T follicular helper cell (primary cell): ENCODE measurements around the gene CSNK1D.
A peak's percentile ranks its signal among the peaks of the same experiment; 100 is the strongest.

ENCODE experiments used
- DNase-seq: peaks from one replicate; pipeline ENCODE4 v3.0.0-alpha.2; 2020; ENCODE audit warnings: low read depth
- total RNA-seq, 2 experiments: gene quantifications; one replicate each; lab custom pipeline; 2026; lab: John Stamatoyannopoulos, UW

The CSNK1D gene
- total RNA-seq = 103 to 122 reads per million in 2 experiments

- DNase-seq = peak; percentile 88
Measured at GRCh38 chr17:82273327-82274133, at the start of gene CSNK1D. CSNK1D (minus strand) TSS chr17:82273700; CDS start chr17:82273381, 319 bp downstream.

GRCh38 chr17:82322526-82323453 is 49.3 kb upstream of the CSNK1D start:
- DNase-seq = no peak

- no peak for DNase-seq
Measured at GRCh38 chr17:82321947-82322466, 48.5 kb upstream of the CSNK1D start.

DNA sequence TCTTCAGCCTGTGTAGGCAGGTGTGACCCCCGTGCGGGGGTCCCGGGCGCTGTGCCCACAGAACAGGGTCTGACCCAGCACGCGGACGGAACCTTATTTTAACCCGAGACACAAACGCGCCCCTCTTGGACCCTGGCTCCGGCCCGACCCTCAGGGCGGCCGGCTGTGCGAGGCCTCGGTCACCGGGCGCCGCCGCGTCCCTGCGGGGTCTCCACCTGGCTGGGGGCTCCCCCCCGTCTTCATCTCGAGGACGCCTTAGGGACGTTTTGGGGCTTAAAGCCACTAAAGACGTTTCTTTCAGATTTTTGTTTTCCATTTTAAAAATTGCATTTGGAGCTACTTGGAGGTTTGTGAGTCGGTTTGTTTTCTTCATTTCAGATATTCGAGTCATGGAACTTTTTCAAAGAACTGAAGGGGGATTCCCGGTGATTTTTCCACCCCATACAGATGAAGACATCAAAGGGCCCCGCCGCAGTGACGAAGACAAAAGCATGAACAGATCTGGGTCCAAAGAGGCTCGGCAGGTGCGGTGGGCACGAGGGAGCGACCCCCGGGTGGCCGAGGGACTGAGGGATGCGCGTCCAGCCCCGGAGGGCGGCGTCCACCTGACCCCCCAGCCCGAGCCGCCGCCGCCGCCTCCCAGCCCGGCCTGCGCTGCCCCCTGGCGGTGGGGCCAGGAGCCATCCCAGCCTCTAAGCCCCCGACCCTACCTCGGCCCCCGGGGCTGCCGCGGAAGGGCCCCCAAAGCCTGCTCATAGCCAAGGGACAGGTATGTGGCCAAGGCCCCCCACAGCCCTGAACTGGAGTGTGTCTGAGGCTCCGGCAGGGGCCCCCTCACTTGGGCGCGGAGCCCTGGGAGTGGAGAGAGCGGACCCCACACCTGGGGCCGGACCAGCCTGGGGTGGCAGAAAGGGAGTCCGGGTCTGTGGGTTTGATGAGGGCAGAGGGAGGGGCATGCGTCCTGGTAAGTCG is 47.7 kb upstream of the CSNK1D start:
- DNase-seq = peak; percentile 77

DNA sequence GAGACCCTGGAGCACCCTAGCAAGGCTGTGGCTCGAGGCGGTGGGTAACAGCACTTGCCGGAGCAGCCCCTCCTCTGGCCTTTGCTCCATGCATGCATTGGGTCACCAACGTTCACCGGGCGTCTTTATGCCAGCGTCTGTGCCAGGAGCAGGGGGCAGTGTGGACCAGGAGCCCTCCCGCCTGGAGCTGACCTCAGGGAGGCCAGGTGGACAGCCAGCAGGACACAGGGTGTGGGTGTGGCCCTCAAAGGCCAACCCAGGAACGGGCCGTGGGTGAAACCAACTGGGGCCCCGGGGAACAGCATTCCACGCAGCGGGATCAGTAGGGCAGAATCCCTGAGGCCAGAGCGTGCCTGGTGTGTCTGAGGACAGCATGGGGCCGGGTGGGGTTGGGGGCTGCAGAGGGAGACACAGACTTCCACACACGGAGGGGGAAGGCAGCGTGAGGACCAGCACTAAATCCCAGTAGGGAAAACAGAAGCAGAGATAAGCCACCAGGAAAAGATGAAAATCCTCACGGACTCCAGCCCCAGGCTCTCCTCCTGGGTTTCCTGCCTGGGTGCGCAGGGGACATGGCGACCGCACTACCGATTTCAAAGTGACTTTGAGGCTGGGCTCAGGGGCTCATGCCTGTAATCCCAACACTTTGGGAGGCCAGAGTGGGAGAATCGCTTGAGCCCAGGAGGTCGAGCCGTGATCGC is 46.8 kb upstream of the CSNK1D start:
- DNase-seq = no peak

DNA sequence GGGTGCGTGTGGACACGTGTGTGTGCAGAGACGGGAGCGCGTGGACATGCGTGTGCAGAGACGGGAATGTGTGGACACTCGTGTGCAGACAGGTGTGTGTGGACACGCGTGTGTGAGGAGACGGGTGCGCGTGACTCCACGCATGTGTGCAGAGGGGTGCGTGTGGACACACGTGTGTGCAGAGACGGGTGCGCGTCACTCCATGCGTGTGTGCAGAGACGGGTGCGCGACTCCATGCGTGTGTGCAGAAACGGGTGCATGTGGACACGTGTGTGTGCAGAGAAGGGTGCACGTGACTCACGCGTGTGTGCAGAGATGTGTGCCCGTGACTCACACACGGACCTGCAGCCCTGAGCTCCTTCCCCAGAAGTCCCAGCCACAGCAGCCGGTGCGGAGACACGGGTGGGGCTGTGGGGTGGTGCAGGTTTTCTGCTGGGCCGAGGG is 46.1 kb upstream of the CSNK1D start:
- DNase-seq = no peak

DNA sequence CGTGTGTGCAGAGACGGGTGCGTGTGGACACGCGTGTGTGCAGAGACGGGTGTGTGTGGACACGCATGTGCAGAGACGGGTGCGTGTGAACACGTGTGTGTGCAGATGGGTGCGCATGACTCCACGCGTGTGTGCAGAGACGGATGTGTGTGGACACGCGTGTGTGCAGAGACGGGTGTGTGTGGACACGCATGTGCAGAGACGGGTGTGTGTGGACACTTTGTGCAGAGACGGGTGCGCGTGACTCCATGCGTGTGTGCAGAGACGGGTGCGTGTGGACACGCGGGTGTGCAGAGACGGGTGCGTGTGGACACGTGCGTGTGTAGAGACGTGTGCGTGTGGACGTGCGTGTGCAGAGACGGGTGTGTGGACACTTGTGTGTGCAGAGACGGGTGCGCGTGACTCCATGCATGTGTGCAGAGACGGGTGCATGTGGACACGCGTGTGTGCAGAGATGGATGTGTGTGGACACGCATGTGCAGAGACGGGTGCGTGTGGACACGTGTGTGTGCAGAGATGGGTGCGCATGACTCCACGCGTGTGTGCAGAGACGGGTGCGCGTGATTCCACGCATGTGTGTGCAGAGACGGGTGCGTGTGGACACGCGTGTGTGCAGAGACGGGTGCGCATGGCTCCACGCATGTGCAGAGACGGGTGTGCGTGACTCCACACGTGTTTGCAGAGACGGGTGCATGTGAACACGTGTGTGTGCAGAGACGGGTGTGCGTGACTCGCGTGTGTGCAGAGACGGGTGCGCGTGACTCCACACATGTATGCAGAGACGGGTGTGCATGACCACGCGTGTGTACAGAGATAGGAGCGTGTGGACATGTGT is 45.5 kb upstream of the CSNK1D start:
- DNase-seq = no peak

DNA sequence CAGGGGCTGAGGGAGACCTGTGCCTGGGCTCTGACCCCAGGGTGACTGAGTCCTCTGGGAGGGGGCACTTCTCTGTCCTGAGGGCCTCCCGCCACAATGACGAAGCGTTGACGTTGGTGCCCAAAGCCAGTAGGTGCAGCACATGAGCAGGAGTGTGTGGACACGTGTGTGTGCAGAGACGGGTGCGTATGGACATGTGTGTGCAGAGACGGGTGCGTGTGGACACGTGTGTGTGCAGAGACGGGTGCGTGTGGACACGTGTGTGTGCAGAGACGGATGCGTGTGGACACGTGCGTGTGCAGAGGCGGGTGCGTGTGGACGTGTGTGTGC is 44.6 kb upstream of the CSNK1D start:
- DNase-seq = no peak

DNA sequence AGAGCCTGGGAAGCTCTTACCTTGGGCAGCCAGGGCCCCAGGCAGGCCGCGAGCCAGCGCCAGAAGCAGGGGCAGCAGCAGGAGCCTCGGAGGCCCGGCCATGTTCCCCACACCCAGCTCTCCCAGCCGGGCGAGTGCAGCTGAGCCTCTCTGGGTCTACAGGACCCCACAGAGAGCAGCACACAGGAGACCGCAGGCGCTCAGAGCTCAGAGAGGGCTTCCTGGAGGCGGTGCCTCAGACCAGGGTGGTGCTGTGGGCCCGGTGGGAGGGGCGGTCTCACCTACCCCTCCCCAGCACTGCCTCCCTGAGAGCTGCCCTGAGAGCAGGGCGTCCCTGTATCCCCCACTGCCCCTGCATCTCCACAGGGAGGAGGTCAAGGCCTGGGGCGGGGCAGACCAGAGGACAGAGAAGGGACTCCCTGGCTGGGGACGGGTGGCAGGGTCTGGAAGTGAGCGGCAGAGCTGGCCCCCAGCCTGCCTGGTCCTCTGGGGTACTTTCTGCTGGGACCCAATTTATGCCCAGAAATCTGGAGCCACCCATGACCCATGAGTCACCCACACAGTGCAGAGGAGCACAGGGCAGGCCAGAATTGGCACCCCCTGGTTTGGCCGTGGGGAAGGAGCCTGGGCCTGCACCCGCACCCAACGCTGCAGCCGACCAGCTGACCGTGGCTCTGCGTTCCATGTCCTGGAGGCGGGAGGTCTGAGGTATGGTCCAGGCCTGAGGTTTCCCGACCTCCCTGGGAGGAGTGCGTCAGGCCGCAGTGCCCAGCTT is 44.1 kb upstream of the CSNK1D start, which contains the start of gene CD7:
Gene CD7 (minus strand): TSS at position 215 of the 775 bp plus-strand sequence. CDS start 113 bp downstream, at position 102.
- DNase-seq = peak; percentile 53

GRCh38 chr17:82316651-82317393 is 43.3 kb upstream of the CSNK1D start:
- DNase-seq = no peak

DNA sequence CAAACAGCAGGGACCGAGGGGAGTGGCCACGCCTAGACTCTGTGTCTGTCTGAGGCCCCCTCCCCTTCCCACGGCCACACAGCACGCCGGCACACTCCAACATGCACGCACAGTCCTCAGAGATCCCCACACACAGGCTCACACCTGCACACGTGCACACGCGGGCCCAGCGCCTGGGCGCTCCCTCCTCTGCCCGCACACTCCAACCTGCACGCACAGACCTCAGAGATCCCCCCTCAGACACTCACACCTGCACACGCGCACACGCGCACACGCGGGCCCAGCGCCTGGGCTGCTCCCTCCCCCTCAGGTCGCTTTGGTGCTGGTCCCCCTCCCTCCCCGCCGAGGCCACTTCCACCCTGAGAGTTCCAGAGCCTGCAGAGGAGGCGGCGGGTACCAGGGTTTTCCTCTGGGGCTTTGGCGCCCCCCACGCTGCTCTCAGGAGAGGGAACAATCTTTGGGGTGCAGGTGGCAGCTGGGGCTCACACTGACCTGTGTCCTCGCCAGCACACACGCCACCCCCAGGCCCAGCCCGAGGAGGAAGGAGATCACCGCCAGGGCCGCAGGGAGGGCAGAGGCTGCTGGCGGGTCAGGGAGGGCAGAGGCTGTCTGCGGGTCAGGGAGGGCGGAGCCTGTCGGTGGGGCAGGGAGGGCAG is 42.3 kb upstream of the CSNK1D start:
- DNase-seq = no peak

DNA sequence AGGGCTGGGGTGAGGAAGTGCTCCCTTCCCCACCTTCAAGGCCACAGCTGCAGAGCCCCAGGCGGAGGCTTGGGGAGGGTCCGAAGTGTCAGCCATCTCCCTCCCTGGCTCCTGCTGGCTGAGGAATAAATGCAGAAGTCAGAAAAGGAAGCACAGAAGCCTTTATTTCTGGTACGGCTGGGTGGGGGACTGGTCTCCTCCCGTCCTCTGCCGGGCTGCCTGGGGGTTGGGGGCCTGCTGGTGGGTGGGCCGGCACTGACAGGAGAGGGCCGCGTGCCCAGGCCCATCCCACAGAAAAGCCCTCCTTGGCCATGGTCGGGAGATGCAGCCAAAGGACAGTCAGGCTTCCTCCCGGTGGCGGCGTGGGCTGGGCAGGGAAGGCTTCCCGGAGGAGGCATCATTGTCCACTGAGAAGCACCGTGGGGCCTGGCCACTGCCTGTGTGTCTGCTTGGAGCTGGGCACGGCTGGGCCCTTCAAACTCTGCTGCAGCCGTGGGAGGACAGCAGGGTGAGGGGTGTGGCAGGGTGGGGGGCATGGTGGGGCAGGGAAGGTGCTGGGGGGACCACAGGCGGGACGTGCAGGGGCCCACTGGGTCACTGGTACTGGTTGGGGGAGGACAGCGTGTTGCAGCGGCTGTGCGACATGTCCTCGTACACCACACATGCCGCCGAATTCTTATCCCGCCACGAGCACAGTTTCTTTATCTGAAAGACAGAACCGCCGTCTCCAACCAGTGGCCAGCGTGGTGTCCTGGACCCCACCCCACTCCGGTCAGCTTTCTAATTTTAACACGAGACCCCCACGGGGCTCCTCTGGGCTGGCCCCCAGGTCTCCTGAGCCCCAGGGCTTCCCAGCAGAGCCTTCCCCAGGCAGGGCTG is 41.5 kb upstream of the CSNK1D start:
- no peak for DNase-seq

- no peak for DNase-seq
Measured at GRCh38 chr17:82314012-82314726, 40.7 kb upstream of the CSNK1D start.

DNA sequence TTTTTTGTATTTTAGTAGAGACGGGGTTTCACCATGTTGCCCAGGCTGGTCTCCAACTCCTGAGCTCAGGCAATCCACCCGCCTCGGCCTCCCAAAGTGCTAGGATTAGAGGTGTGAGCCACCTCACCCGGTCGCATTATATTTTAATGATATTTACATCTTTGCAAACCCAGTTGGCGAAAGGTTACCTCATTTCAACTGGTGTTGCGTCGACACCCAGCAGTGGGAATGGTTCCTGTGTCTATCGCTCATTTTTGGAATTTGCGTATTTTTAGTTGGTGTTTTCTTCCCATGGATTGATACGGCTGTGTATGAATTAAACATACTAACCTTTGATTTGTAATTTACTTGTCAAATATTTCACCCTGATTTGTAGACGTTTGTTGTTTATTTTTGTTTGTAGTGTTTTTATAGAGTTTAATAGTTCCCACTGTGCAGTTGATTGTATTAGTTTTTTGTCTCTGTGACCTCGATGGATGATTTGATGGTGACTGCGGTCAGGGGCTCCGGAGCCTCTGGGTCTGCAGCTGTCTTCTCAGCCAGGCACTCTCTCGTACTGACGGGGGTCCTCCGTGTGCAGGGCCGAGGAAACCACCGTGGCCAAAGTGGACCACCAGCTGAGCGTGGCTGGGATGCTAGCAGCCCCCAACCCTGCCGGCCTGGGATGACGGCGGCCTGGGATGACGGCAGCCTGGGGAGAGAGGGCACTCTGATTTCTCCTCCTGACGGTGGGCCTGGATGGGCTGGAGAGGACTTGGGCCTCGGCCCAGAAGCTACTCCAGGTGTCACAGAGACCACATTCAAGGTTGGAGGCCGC is 39.9 kb upstream of the CSNK1D start:
- no peak for DNase-seq

DNA sequence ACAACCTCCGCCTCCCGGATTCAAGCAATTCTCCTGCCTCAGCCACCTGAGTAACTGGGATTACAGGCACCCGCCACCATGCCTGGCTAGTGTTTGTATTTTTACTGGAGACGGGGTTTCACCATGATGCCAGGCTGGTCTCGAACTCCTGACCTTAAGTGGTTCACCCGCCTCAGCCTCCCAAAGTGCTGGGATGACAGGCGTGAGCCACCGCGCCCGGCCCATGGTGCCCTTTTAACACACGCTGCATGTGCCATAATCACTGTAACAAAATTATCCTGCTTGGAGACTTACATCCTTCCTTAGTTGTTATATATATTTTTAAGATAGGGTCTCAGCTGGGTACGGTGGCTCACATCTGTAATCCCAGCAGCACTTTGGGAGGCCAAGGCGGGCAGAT is 38.5 kb upstream of the CSNK1D start:
- no peak for DNase-seq
